Sigmoid colon (tissue), 7 donors: ENCODE measurements around the gene CLK3. TPM values are rescaled to one million over a fixed set of nuclear protein-coding genes. Genes with fewer than 3 reads are reported as not detected.
A peak's percentile ranks its signal among the peaks of the same experiment; 100 is the strongest.

Source experiments
- DNase-seq: peaks from one replicate; pipeline ENCODE4 v3.0.0-alpha.2; 2019
- H3K27ac ChIP-seq, 4 donors: fragments of 200-600 bp; sonication (generic); one replicate each; pipeline ENCODE4 v1.5.1; 2016 to 2019; ENCODE audit warnings: mild to moderate bottlenecking in 1 of 4
- H3K27me3 ChIP-seq, 3 donors: fragments of 200-600 bp; sonication (generic); one replicate each; pipeline ENCODE4 v1.5.1; 2019; ENCODE audit warnings: mild to moderate bottlenecking in 1 of 3
- H3K36me3 ChIP-seq, 4 donors: fragments of 200-600 bp; sonication (generic); one replicate each; pipeline ENCODE4 v1.5.1; 2016 to 2019
- H3K4me1 ChIP-seq, 4 donors: fragments of 200-600 bp; sonication (generic); one replicate each; pipeline ENCODE4 v1.5.1; 2017 to 2019
- H3K4me3 ChIP-seq, 4 donors: fragments of 200-600 bp; sonication (generic); one replicate each; pipeline ENCODE4 v1.5.1; 2017 to 2019; ENCODE audit warnings: mild to moderate bottlenecking in 2 of 4, moderate library complexity in 1 of 4
- H3K9me3 ChIP-seq, 4 donors: fragments of 200-600 bp in 3 of 4; sonication (generic) in 3 of 4; one replicate each; pipeline versions ENCODE4 v1.5.1 to v1.6.1; 2013 to 2019
- CTCF ChIP-seq, 4 experiments: fragments of 450-650 bp in 3 of 4; fragments of 200-600 bp in 1 of 4; IDR thresholded peaks; one replicate each; pipeline ENCODE4 v1.5.1; 2016 to 2019; ENCODE audit warnings: antibody characterized with exemption in 4 of 4, mild to moderate bottlenecking in 3 of 4, moderate library complexity in 2 of 4
- EP300 ChIP-seq, 4 donors: sonication (generic); formaldehyde crosslinking; IDR thresholded peaks; one replicate each; pipeline ENCODE4 v1.6.1; 2017; ENCODE audit warnings: antibody characterized with exemption in 4 of 4
- POLR2A ChIP-seq, 2 donors: fragments of 450-650 bp; IDR thresholded peaks; one replicate each; pipeline ENCODE4 v1.6.1; 2016; ENCODE audit warnings: antibody characterized with exemption in 2 of 2, mild to moderate bottlenecking in 2 of 2, moderate library complexity in 2 of 2
- POLR2AphosphoS5 ChIP-seq, 4 donors: sonication (generic); formaldehyde crosslinking; IDR thresholded peaks; one replicate each; pipeline ENCODE4 v1.6.1; 2017; ENCODE audit warnings: antibody characterized with exemption in 4 of 4
- WGBS, 2 donors: extraction: QIAGEN DNeasy Blood & Tissue Kit; methylation state at CpG; one replicate each; pipeline ENCODE4 v1.1.7; 2013; 5-methylcytosine and 5-hydroxymethylcytosine counted together
- intact Hi-C: fragments of 100-400 bp; cut with DNase I; formaldehyde crosslinking; loops from one replicate; pipeline ENCODE4 v1.15.1; 2023
- polyA plus RNA-seq, 3 donors: library from polyadenylated mRNA; stranded (reverse); fragments of 200-250 nt; gene quantifications; one replicate each; pipeline ENCODE4 v1.2.3, GENCODE V29; 2013
- total RNA-seq, 4 donors: library from RNA; depleted of rRNA; stranded (reverse); fragments of >200 nt; gene quantifications; one replicate each; pipeline ENCODE4 v1.1.0, GENCODE V29; 2016
- donor health status: healthy with polysubstance abuse.
- donor health status: Bipolar disorder and iron deficiency.
- donor health status: healthy.

Gene CLK3
- total and polyA plus RNA-seq, 7 donors = 59.5 to 124 (median 75.5) TPM

GRCh38 chr15:74631408-74631807 is 15.8 kb downstream of the CLK3 start:
- no peak for TF ChIP-seq CTCF (IDR thresholded peaks at IDR 0.05)
- TF ChIP-seq POLR2AphosphoS5 (IDR thresholded peaks at IDR 0.05) = no peak
- TF ChIP-seq EP300 (IDR thresholded peaks at IDR 0.05) = no peak
- no peak for TF ChIP-seq POLR2A (IDR thresholded peaks at IDR 0.05)
- 23 to 67% methylated on average over 3 of the region's 3 CpGs for WGBS, 2 donors
- Histone ChIP-seq H3K27me3 (no peaks in the 10 kb centered on the region), H3K36me3 (peaks cover 53 to 99% (median 69%) of the 10 kb centered on the region in 4 donors), H3K4me3 (no peak overlapping the region), H3K4me1 (no peaks in the 10 kb centered on the region), H3K9me3 (no peaks in the 10 kb centered on the region), H3K27ac (no peak overlapping the region)
- intact Hi-C loops = loop anchor here (5.0 to 10.0 kb wide), 2 partner anchors 259 to 323 kb away; partner anchors contain the start of gene RPP25
- no peak for DNase-seq

DNA sequence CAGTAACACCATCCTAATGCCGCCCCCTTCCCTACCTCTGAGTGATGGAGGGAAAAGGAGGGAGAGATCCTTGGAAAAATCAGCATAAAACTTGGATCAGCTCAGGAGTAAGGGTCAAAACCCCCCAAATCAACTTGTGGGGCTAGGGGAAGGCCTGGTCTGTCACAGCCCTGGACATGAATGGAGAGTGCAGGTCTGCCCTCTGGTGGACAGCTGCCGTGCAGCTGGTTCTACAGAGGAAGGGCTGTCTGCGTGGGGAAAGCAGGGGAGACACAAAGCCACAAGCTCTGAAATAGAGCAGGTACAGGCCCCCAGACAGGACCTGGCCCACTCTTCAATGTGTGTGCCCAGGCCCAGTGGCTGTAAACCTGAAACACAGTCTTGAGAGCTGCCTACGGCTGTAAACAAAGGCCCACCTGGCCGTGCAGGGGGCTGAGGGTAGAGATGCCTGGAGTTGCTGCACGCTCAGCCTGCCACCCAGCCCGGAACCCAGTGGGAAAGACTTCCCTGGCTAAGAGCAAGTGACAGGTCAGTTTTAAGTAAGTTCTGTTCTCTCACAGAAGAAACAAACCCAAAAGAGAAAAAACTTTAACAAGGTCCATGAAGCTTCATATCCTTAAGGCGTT is 16.4 kb downstream of the CLK3 start:
- WGBS, 2 donors = 68 to 73% methylated on average over 8 of the region's 8 CpGs
- DNase-seq = no peak
- H3K27me3 ChIP-seq = no peaks in the 10 kb centered on the region
- H3K9me3 ChIP-seq = no peaks in the 10 kb centered on the region
- H3K27ac ChIP-seq = no peak overlapping the region
- intact Hi-C loops = loop anchor here (5.0 to 10.0 kb wide), 2 partner anchors 260 to 323 kb away; partner anchors contain the start of gene RPP25
- peaks cover 53 to 99% (median 69%) of the 10 kb centered on the region in 4 donors for H3K36me3 ChIP-seq
- H3K4me3 ChIP-seq = no peak overlapping the region
- no peak for TF ChIP-seq POLR2A (IDR thresholded peaks at IDR 0.05)
- no peak for TF ChIP-seq EP300 (IDR thresholded peaks at IDR 0.05)
- peak; percentile 45 to 70 (median 68) for TF ChIP-seq CTCF (IDR thresholded peaks at IDR 0.05)
- TF ChIP-seq POLR2AphosphoS5 (IDR thresholded peaks at IDR 0.05) = no peak
- H3K4me1 ChIP-seq = no peaks in the 10 kb centered on the region

- Histone ChIP-seq H3K27ac (no peak overlapping the region), H3K27me3 (no peaks in the 10 kb centered on the region), H3K9me3 (no peaks in the 10 kb centered on the region), H3K36me3 (peaks cover 49 to 99% (median 66%) of the 10 kb centered on the region in 4 donors), H3K4me1 (no peaks in the 10 kb centered on the region), H3K4me3 (no peak overlapping the region)
- intact Hi-C loops = loop anchor here (5.0 to 10.0 kb wide), 2 partner anchors 260 to 322 kb away; partner anchors contain the start of gene RPP25
- 93 to 95% methylated on average over 9 of the region's 9 CpGs for WGBS, 2 donors
- TF ChIP-seq POLR2AphosphoS5 (IDR thresholded peaks at IDR 0.05) (no peak), CTCF (IDR thresholded peaks at IDR 0.05) (no peak), EP300 (IDR thresholded peaks at IDR 0.05) (no peak), POLR2A (IDR thresholded peaks at IDR 0.05) (no peak)
- no peak for DNase-seq
Measured at GRCh38 chr15:74632601-74633000, 17.0 kb downstream of the CLK3 start.

DNA sequence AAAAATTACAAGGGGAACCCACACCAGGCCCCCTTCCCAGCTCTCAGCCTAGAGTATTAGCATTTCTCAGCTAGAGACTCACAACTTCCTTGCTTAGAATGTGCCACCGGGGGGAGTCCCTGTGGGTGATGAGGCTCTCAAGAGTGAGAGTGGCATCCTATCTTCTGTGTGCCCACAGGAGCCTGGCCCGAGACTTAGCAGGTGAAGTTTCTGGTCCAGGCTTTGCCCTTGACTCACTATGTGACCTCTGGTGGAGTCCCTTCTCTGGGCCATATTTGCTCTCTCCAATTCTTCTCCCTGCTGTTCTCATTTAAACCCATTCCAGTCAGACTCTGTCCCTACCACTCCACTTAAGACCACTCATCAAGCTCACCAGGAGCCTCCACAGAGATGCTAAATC is 18.1 kb downstream of the CLK3 start:
- Histone ChIP-seq H3K4me1 (no peaks in the 10 kb centered on the region), H3K9me3 (no peaks in the 10 kb centered on the region), H3K36me3 (peaks cover 38 to 97% (median 58%) of the 10 kb centered on the region in 4 donors), H3K27ac (no peak overlapping the region), H3K4me3 (no peak overlapping the region), H3K27me3 (no peaks in the 10 kb centered on the region)
- intact Hi-C loops = loop anchor here (5.0 to 10.0 kb wide), 2 partner anchors 261 to 321 kb away; partner anchors contain the start of gene RPP25
- no peak for DNase-seq
- 72 to 79% methylated on average over 2 of the region's 2 CpGs for WGBS, 2 donors
- TF ChIP-seq POLR2AphosphoS5 (IDR thresholded peaks at IDR 0.05) (no peak), POLR2A (IDR thresholded peaks at IDR 0.05) (no peak), EP300 (IDR thresholded peaks at IDR 0.05) (no peak), CTCF (IDR thresholded peaks at IDR 0.05) (no peak)
